Neural cell (in vitro differentiated cells): Measurements from ENCODE around the gene HIVEP3. TPM values are rescaled to one million over a fixed set of nuclear protein-coding genes. Genes with fewer than 3 reads are reported as not detected.

Experiments used
- H2AFZ ChIP-seq: fragments of 200-600, 300-800 bp; sonication (generic), shearing (Covaris generic); 2 replicates; pipeline ENCODE4 v1.6.0; 2014; ENCODE audit warnings: low read depth, mild to moderate bottlenecking, antibody characterized with exemption, low read length, moderate library complexity
- H3F3A ChIP-seq: fragments of 200-600 bp; shearing (Covaris generic); 2 replicates; pipeline ENCODE4 v1.6.1; 2016; ENCODE audit warnings: mild to moderate bottlenecking, moderate library complexity, mixed read lengths, antibody characterized with exemption, low read length; ENCODE audit not compliant: insufficient read depth, poor library complexity, severe bottlenecking
- H3K27ac ChIP-seq: fragments of 200-600, 300-800 bp; sonication (generic), shearing (Covaris generic); 2 replicates; pipeline ENCODE4 v1.5.1; 2014; ENCODE audit warnings: mild to moderate bottlenecking, low read length, moderate library complexity
- H3K27me3 ChIP-seq: fragments of 300-800, 200-600 bp; sonication (generic), shearing (Covaris generic); 2 replicates; pipeline ENCODE4 v1.6.0; 2014; ENCODE audit warnings: mild to moderate bottlenecking, low read depth, low read length, moderate library complexity; ENCODE audit not compliant: insufficient read depth
- H3K36me3 ChIP-seq: fragments of 300-800, 200-600 bp; sonication (generic), shearing (Covaris generic); 2 replicates; pipeline ENCODE4 v1.5.1; 2014; ENCODE audit warnings: mild to moderate bottlenecking, antibody characterized with exemption, low read length, moderate library complexity; ENCODE audit not compliant: insufficient read depth
- H3K4me2 ChIP-seq: fragments of 300-800, 200-600 bp; sonication (generic), shearing (Covaris generic); 2 replicates; pipeline ENCODE4 v1.6.0; 2014; ENCODE audit warnings: mild to moderate bottlenecking, low read length
- H3K4me3 ChIP-seq: fragments of 300-800, 200-600 bp; sonication (generic), shearing (Covaris generic); 2 replicates; pipeline ENCODE4 v1.5.1; 2014; ENCODE audit warnings: mild to moderate bottlenecking, low read length, moderate library complexity
- H3K79me2 ChIP-seq: fragments of 200-600 bp; shearing (Covaris generic); replicated peaks from 2 replicates; pipeline ENCODE4 v1.6.0; 2014; ENCODE audit warnings: mild to moderate bottlenecking, low read length, moderate library complexity; ENCODE audit not compliant: insufficient read depth
- H3K9ac ChIP-seq: fragments of 300-800, 200-600 bp; sonication (generic), shearing (Covaris generic); 2 replicates; pipeline ENCODE4 v1.6.1; 2016; ENCODE audit warnings: mild to moderate bottlenecking, low read length, mixed read lengths
- H3K9me2 ChIP-seq: fragments of 200-600 bp; shearing (Covaris generic); 2 replicates; pipeline ENCODE4 v1.6.1; 2016; ENCODE audit warnings: mild to moderate bottlenecking, low read length, mixed read lengths; ENCODE audit not compliant: insufficient read depth
- H3K9me3 ChIP-seq: fragments of 200-600, 300-800 bp; sonication (generic), shearing (Covaris generic); 2 replicates; pipeline ENCODE4 v1.6.1; 2016; ENCODE audit warnings: mild to moderate bottlenecking, mixed run types, low read length, moderate library complexity, mixed read lengths
- H4K20me1 ChIP-seq: fragments of 200-600 bp; shearing (Covaris generic); 2 replicates; pipeline ENCODE4 v1.6.1; 2016; ENCODE audit warnings: mild to moderate bottlenecking, mixed run types; ENCODE audit not compliant: insufficient read depth
- CTCF ChIP-seq: fragments of 450-650 bp; IDR thresholded peaks from 2 replicates; pipeline ENCODE4 v1.5.1; 2014; ENCODE audit warnings: antibody characterized with exemption, mild to moderate bottlenecking, moderate library complexity; ENCODE audit not compliant: poor library complexity, severe bottlenecking
- EP300 ChIP-seq: fragments of 450-650 bp; conservative IDR thresholded peaks from 2 replicates; pipeline ENCODE4 v1.6.1; 2014; ENCODE audit warnings: antibody characterized with exemption, mild to moderate bottlenecking, moderate library complexity; ENCODE audit not compliant: poor library complexity, severe bottlenecking
- EZH2 ChIP-seq: fragments of 200-600, 300-800 bp; shearing (Covaris generic), sonication (generic); IDR thresholded peaks from 2 replicates; pipeline ENCODE4 v1.6.1; 2014; ENCODE audit warnings: antibody characterized with exemption, low read length, borderline replicate concordance, mild to moderate bottlenecking; ENCODE audit not compliant: insufficient read depth, poor library complexity, severe bottlenecking
- MXI1 ChIP-seq: fragments of 450-650 bp; conservative IDR thresholded peaks from 2 replicates; pipeline ENCODE4 v1.6.1; 2014; ENCODE audit warnings: antibody characterized with exemption, mild to moderate bottlenecking; ENCODE audit not compliant: poor library complexity, severe bottlenecking
- POLR2AphosphoS5 ChIP-seq: IDR thresholded peaks from 2 replicates; pipeline ENCODE4 v1.6.1; 2012
- RAD21 ChIP-seq: fragments of 450-650 bp; conservative IDR thresholded peaks from 2 replicates; pipeline ENCODE4 v1.6.1; 2014; ENCODE audit warnings: antibody characterized with exemption, mild to moderate bottlenecking, moderate library complexity
- REST ChIP-seq: IDR thresholded peaks from 2 replicates; pipeline ENCODE4 v1.6.1; 2012; ENCODE audit warnings: borderline replicate concordance
- SMC3 ChIP-seq: fragments of 450-650 bp; conservative IDR thresholded peaks from 2 replicates; pipeline ENCODE4 v1.6.1; 2014; ENCODE audit warnings: antibody characterized with exemption, mild to moderate bottlenecking, moderate library complexity; ENCODE audit not compliant: poor library complexity
- TAF1 ChIP-seq: IDR thresholded peaks from 2 replicates; pipeline ENCODE4 v1.6.1; 2012; ENCODE audit warnings: low read depth
- polyA plus RNA-seq: library from polyadenylated mRNA; depleted of rRNA; stranded (reverse); fragments of >200 nt; gene quantifications from 2 replicates; pipeline ENCODE4 v1.2.3, GENCODE V29; 2014

HIVEP3 gene
- polyA plus RNA-seq, 1 donor from 2014 or later, result 2.6 TPM

- no peak overlapping the region for H3K4me3 ChIP-seq
- H3K36me3 ChIP-seq, result no peaks in the 10 kb centered on the region
- H3K4me2 ChIP-seq, result no peak overlapping the region
- H3K27ac ChIP-seq, result no peak overlapping the region
- H3K79me2 ChIP-seq, result no peaks in the 10 kb centered on the region
- no peak overlapping the region for H2AFZ ChIP-seq
- no peaks in the 10 kb centered on the region for H3K27me3 ChIP-seq
- TF ChIP-seq MXI1 (no peak), RAD21 (no peak), EZH2 (no peak), TAF1 (no peak), POLR2AphosphoS5 (no peak), EP300 (no peak), CTCF (no peak), REST (no peak), SMC3 (no peak)
- H4K20me1 ChIP-seq, result no peaks in the 10 kb centered on the region
- no peaks in the 10 kb centered on the region for H3F3A ChIP-seq
- no peaks in the 10 kb centered on the region for H3K9me3 ChIP-seq
- H3K9me2 ChIP-seq, result no peaks in the 10 kb centered on the region
- no peak overlapping the region for H3K9ac ChIP-seq
Observed at GRCh38 chr1:41632781-41633575, 285.7 kb downstream of the HIVEP3 start.

DNA sequence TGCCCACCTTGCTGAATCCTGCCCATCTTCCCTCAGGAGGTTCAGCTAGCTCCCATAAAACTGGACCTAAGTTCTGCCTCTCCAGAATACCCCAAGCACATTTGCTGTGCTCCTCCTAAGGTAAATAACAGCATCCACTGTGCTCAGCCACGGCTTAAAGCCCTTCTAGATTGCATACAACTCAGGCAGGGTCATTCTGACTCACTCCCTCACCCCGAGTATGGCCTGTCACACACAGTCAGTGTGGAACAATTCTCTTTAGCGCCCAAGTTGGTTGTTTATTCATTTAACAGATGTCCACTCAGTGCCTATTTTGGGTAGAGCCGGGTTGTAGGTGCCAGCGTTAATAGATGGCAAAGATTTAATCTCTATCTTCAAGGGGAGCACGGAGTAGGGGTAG is 286.8 kb downstream of the HIVEP3 start:
- Histone ChIP-seq H3K4me3 (no peak overlapping the region), H4K20me1 (no peaks in the 10 kb centered on the region), H3F3A (no peaks in the 10 kb centered on the region), H3K79me2 (no peaks in the 10 kb centered on the region), H2AFZ (no peak overlapping the region), H3K4me2 (no peak overlapping the region), H3K9ac (no peak overlapping the region), H3K27ac (no peak overlapping the region), H3K36me3 (no peaks in the 10 kb centered on the region), H3K9me3 (no peaks in the 10 kb centered on the region), H3K9me2 (no peaks in the 10 kb centered on the region), H3K27me3 (no peaks in the 10 kb centered on the region)
- TF ChIP-seq REST (no peak), EP300 (no peak), CTCF (no peak), EZH2 (no peak), POLR2AphosphoS5 (no peak), SMC3 (no peak), TAF1 (no peak)
